Thoracic aorta (tissue), 2 donors: Measurements from ENCODE around the gene NRXN3. TPM values are rescaled to one million over a fixed set of nuclear protein-coding genes. Genes with fewer than 3 reads are reported as not detected.

Source experiments
- ATAC-seq: fragments of 150-250 bp; one replicate; pipeline ENCODE4 v1.8.0; 2017; ENCODE audit warnings: low read depth; ENCODE audit not compliant: insufficient number of reproducible peaks, low FRiP score
- DNase-seq: peaks from one replicate; pipeline ENCODE4 v3.0.0-alpha.2; 2020; ENCODE audit warnings: low spot score
- H3K27ac ChIP-seq, 2 donors: fragments of 200-600 bp; sonication (generic); 1 replicate in 1 of 2; 2 replicates in 1 of 2; pipeline ENCODE4 v1.5.1; 2016; ENCODE audit warnings: mild to moderate bottlenecking in 2 of 2, moderate library complexity in 2 of 2
- H3K27me3 ChIP-seq: fragments of 200-600 bp; sonication (generic); replicated peaks from 2 replicates; pipeline ENCODE4 v1.6.0; 2016; ENCODE audit warnings: mild to moderate bottlenecking; ENCODE audit not compliant: insufficient read depth
- H3K36me3 ChIP-seq: fragments of 200-600 bp; sonication (generic); one replicate; pipeline ENCODE4 v1.5.1; 2016
- H3K4me1 ChIP-seq, 2 donors: fragments of 200-600 bp; sonication (generic); 1 replicate in 1 of 2; 2 replicates in 1 of 2; pipeline versions ENCODE4 v1.5.1 to v1.6.0; 2016; ENCODE audit warnings: low read depth in 2 of 2, mild to moderate bottlenecking in 1 of 2; ENCODE audit not compliant: control insufficient read depth in 1 of 2
- H3K4me3 ChIP-seq: fragments of 200-600 bp; sonication (generic); 2 replicates; pipeline ENCODE4 v1.5.1; 2016; ENCODE audit warnings: mild to moderate bottlenecking
- H3K9me3 ChIP-seq: fragments of 200-600 bp; sonication (generic); 2 replicates; pipeline ENCODE4 v1.5.1; 2016
- CTCF ChIP-seq: fragments of 200-600 bp; sonication (generic); IDR thresholded peaks from one replicate; pipeline ENCODE4 v1.5.1; 2019; ENCODE audit warnings: antibody characterized with exemption
- total RNA-seq, 2 donors: library from RNA; depleted of rRNA; stranded (reverse); fragments of >200 nt; gene quantifications; one replicate each; pipeline versions ENCODE4 v1.1.0 to v1.2.3, GENCODE V29; 2016

NRXN3 gene
- total RNA-seq, 2 donors from 2014 or later: 5.6 to 33.3 TPM

GRCh38 chr14:79656056-79656455 lies 1485.9 kb downstream of the NRXN3 start:
- DNase-seq (no peak), ATAC-seq (no peak)
- H3K9me3 ChIP-seq: no peaks in the 10 kb centered on the region
- no peaks in the 10 kb centered on the region for H3K4me1 ChIP-seq
- no peak overlapping the region for H3K4me3 ChIP-seq
- H3K36me3 ChIP-seq: no peaks in the 10 kb centered on the region
- no peak overlapping the region for H3K27ac ChIP-seq
- no peak for TF ChIP-seq CTCF
- H3K27me3 ChIP-seq: no peaks in the 10 kb centered on the region

DNA sequence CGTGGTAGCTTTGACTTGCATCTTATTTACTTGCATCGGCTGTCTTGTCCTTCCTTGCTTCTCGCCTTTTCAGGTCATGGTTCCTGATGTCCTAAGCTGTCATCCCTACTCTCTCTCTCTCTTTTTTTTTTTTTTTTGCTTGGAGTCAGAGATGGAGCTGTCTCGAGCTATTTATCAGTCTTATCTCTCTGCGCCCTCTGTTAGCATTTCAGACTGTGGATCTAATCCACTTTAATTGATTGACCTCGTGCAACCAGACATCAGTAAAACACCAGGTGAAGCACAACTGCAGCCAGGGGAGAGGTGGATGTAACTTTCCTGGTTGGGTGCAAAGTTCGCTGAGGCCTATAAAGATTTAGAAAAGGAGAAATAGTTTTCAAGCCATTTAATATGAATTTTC lies 1486.3 kb downstream of the NRXN3 start:
- no peak overlapping the region for H3K27ac ChIP-seq
- H3K4me1 ChIP-seq: no peaks in the 10 kb centered on the region
- ATAC-seq (no peak), DNase-seq (no peak)
- no peak for TF ChIP-seq CTCF
- H3K36me3 ChIP-seq: no peaks in the 10 kb centered on the region
- no peak overlapping the region for H3K4me3 ChIP-seq
- H3K9me3 ChIP-seq: no peaks in the 10 kb centered on the region
- no peaks in the 10 kb centered on the region for H3K27me3 ChIP-seq

- H3K36me3 ChIP-seq: no peaks in the 10 kb centered on the region
- H3K4me3 ChIP-seq: no peak overlapping the region
- DNase-seq: no peak
- no peak overlapping the region for H3K27ac ChIP-seq
- no peak for TF ChIP-seq CTCF
- H3K27me3 ChIP-seq: no peaks in the 10 kb centered on the region
- no peaks in the 10 kb centered on the region for H3K9me3 ChIP-seq
- no peak for ATAC-seq
- no peaks in the 10 kb centered on the region for H3K4me1 ChIP-seq
Measured at GRCh38 chr14:79658221-79658620, 1488.0 kb downstream of the NRXN3 start.

GRCh38 chr14:79658769-79659168 lies 1488.6 kb downstream of the NRXN3 start:
- DNase-seq: no peak
- Histone ChIP-seq H3K36me3 (no peaks in the 10 kb centered on the region), H3K4me1 (no peaks in the 10 kb centered on the region), H3K4me3 (no peak overlapping the region), H3K9me3 (no peaks in the 10 kb centered on the region), H3K27me3 (no peaks in the 10 kb centered on the region), H3K27ac (no peak overlapping the region)
- ATAC-seq: no peak
- no peak for TF ChIP-seq CTCF

- ATAC-seq: no peak
- no peak for TF ChIP-seq CTCF
- no peak for DNase-seq
Measured at GRCh38 chr14:79660053-79660939, 1490.1 kb downstream of the NRXN3 start.

More at GRCh38 chr14:79660053-79660939, 1490.1 kb downstream of the NRXN3 start:
- H3K36me3 ChIP-seq: no peaks in the 10 kb centered on the region
- H3K9me3 ChIP-seq: no peaks in the 10 kb centered on the region
- H3K27ac ChIP-seq: no peak overlapping the region
- no peak overlapping the region for H3K4me3 ChIP-seq
- no peaks in the 10 kb centered on the region for H3K27me3 ChIP-seq
- no peaks in the 10 kb centered on the region for H3K4me1 ChIP-seq
